Dermis blood vessel endothelial cell (primary cell): Measurements from ENCODE around the gene KLHDC1. TPM values are rescaled to one million over a fixed set of nuclear protein-coding genes. Genes with fewer than 3 reads are reported as not detected.

Experiments used
- DNase-seq: peaks from one replicate; pipeline ENCODE4 v3.0.0; 2010
- total RNA-seq: library from RNA; depleted of rRNA; stranded (reverse); fragments of >200 nt; gene quantifications from 2 replicates; pipeline ENCODE4 v1.2.3, GENCODE V29; 2014

The KLHDC1 gene
- total RNA-seq, 1 donor from 2014 or later = 6.6 TPM

DNA sequence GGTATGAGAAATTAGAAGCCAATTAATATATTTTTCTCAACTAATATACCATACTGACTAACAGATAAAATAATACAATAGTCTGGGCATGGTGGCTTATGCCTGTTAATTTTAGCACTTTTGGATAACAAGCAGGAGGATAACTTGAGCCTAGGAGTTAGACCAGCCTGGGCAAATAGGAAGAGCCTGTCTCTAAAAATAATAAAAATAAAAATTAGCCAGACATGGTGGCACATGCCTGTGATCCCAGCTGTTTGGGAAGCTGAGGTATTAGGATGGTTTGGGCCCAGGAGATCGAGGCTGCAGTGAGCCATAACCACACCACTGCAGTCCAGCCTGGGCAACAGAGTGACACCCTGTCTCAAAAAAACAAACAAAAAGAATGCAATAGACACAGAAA is 99.7 kb downstream of the KLHDC1 start:
- DNase-seq = no peak

DNA sequence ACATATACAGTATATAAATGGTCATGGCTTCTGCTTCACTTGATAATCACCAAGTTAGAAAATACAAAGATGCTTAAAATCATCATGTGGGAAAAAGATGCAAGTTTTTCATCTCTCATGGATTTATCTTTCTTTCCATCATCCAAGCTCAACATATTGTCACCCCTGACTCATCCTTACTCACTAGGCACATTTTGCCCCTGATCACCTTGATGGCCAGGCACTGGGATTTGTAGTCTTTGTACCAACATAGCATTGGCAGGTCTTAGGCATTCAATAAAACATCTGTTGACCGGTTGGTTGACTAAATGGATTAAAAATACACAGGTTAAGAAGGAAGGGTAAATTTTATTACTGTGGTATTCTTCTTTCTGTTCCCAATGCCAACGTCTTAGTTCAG is 103.1 kb downstream of the KLHDC1 start:
- DNase-seq = no peak

Other genes with a start within 250 kb of the KLHDC1 start
- gene RPS29, start 106.7 kb upstream of the KLHDC1 start, total RNA-seq = 539 and 3,318 TPM in 2 replicates
- 15.7 and 26.0 TPM in 2 replicates for gene LRR1, start 94.2 kb upstream of the KLHDC1 start, total RNA-seq
- 210 and 341 TPM in 2 replicates for gene RPL36AL, start 72.5 kb upstream of the KLHDC1 start, total RNA-seq
- gene MGAT2, start 72.3 kb upstream of the KLHDC1 start, total RNA-seq = 98.6 and 104 TPM in 2 replicates
- 9.8 and 12.3 TPM in 2 replicates for gene DNAAF2, start 57.9 kb upstream of the KLHDC1 start, total RNA-seq
- gene POLE2, start 4.9 kb upstream of the KLHDC1 start, total RNA-seq = 8.7 and 13.9 TPM in 2 replicates
- gene KLHDC2, start 75.0 kb downstream of the KLHDC1 start, total RNA-seq = 49.0 and 53.6 TPM in 2 replicates
- gene NEMF, start 159.7 kb downstream of the KLHDC1 start, total RNA-seq = 72.0 and 74.0 TPM in 2 replicates
- 64.7 and 66.6 TPM in 2 replicates for gene ARF6, start 200.0 kb downstream of the KLHDC1 start, total RNA-seq